Measurements from ENCODE around the gene BDH1.
"Not testable (repeated sequence)": the region's sequence is repeated elsewhere in the genome, so short reads cannot be mapped to it uniquely, and the experiment has no call there.

The BDH1 gene

DNA sequence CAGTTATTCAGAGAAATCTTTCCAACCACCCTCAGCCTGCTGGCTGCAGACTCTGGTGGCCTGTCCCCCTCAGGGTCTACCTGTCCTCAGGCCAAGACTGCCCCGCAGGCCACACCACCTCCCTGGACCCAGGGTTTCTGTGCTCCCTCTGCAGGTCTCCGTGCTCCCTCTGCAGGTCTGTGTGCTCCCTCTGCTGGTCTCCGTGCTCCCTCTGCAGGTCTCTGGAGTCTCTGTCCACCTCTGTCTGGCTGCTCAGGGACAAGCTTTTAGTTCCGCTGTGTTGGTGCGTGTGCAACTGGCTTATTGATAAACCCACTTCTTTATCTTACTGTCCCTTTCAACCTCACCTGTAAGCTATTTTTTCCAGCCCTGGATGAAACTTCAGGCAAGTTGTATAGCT, 30.1 kb downstream of the BDH1 start:
- H3K4me3 Mint-ChIP-seq = no peak overlapping the region
- no peaks in the 10 kb centered on the region for H3K4me1 Mint-ChIP-seq (ENCODE audit: low read depth)
- intact Hi-C loops (cut with micrococcal nuclease) = no loop called here
- H3K9me3 Mint-ChIP-seq = no peaks in the 10 kb centered on the region
- no peak overlapping the region for H3K27ac Mint-ChIP-seq
- no peaks in the 10 kb centered on the region for H3K27me3 Mint-ChIP-seq
- H3K36me3 Mint-ChIP-seq (ENCODE audit: low read depth) = peaks cover 64% of the 10 kb centered on the region

DNA sequence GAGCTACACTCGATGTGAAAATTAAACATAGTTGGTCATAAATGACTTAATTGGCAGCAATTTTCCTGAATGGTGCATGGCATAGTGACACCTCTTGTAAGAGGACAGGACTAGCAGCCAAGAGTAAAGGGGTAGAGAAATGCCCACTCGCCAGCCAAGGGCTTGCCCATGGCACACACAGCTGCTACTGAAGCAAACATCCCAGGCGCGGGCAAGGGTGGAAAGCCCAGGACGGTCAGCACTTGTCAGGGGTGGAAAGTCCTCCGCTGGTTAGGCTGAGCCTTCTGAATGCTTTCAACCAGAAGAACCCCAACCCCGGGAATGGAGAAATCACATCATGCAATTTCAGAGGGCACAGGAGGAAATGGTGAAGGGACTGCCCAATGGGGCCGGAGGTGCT, 31.6 kb downstream of the BDH1 start:
- no peaks in the 10 kb centered on the region for H3K27me3 Mint-ChIP-seq
- H3K9me3 Mint-ChIP-seq = no peaks in the 10 kb centered on the region
- H3K27ac Mint-ChIP-seq = no peak overlapping the region
- intact Hi-C loops (cut with micrococcal nuclease) = no loop called here
- H3K36me3 Mint-ChIP-seq (ENCODE audit: low read depth) = peaks cover 62% of the 10 kb centered on the region
- H3K4me1 Mint-ChIP-seq (ENCODE audit: low read depth) = no peaks in the 10 kb centered on the region
- no peak overlapping the region for H3K4me3 Mint-ChIP-seq

DNA sequence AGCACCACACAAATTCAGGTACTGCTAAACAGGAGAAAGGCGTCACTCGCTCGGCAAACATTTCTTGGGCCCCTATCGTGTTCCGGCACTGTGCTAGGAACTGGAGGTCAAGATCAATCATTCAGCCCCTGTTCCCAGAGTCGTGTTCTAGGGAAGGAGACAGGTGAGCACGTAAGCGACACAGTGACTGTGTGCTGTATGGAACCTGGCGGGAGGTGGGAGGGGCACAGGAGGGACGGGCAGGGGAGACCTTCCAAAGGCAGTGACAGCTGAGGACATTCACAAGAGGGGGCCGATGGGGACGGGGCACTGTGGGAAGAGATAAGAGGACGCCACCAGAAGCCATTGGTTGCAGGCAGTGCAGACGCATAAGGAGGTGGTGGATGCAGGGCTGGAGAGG, 32.2 kb downstream of the BDH1 start:
- Mint-ChIP-seq H3K4me3 (no peak overlapping the region), H3K27me3 (no peaks in the 10 kb centered on the region), H3K36me3 (ENCODE audit: low read depth) (peaks cover 62% of the 10 kb centered on the region), H3K4me1 (ENCODE audit: low read depth) (no peaks in the 10 kb centered on the region), H3K27ac (no peak overlapping the region), H3K9me3 (no peaks in the 10 kb centered on the region)
- intact Hi-C loops (cut with micrococcal nuclease) = no loop called here

DNA sequence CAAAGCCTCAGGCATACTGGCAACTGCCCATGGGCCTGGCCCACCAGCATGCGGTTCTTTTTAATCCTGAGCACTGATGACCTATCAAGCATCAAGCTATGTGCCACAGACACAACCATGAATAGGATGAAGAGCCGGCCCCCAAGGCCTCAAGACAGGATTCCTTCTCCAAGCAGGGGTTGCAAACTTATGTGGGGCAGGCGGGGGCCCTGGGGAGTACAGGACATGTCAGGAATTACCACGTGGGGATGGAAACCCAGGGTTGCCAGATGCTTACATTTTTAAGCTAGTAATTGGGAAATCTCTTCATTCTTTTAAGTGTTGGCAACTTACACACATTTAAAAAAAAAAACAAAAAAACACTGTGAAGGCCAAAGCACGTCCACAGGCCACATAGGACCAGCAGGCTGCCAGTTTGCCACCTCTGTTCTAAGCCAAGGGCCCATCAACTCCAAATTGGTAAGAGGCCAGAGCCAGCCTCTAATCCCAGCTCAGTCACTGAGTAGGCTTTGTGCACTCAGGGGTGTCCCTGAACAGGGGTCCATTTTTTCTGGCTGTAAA, 32.8 kb downstream of the BDH1 start:
- no peaks in the 10 kb centered on the region for H3K4me1 Mint-ChIP-seq (ENCODE audit: low read depth)
- no peak overlapping the region for H3K4me3 Mint-ChIP-seq
- H3K9me3 Mint-ChIP-seq = no peaks in the 10 kb centered on the region
- peaks cover 57% of the 10 kb centered on the region for H3K36me3 Mint-ChIP-seq (ENCODE audit: low read depth)
- H3K27ac Mint-ChIP-seq = no peak overlapping the region
- intact Hi-C loops (cut with micrococcal nuclease) = no loop called here
- no peaks in the 10 kb centered on the region for H3K27me3 Mint-ChIP-seq

DNA sequence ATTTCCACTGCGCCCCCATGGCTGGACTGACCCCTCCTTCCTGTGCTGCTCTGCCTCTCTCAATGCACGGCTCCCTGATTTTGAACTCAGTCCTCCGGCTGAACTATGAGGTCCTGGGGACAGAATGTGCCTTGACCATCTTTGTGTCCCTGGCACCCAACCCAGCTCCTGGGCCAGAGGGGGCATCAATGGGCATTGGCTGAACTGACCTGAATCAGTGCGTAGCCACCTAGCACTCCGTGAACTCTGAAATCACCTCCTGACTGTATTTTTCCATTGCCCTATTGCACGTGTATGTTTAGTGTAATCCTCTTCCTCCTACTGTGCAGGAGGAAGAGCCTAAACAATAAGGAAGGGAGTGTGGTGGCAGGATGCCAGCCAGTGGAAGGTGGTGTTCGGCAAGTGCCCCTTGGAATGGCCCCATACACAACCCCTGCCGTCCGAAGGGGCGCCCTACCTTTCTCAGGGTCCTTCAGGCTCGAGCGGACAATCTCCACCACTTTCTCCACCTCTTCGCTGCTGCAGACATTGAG, 33.5 kb downstream of the BDH1 start:
- no peaks in the 10 kb centered on the region for H3K27me3 Mint-ChIP-seq
- peaks cover 50% of the 10 kb centered on the region for H3K36me3 Mint-ChIP-seq (ENCODE audit: low read depth)
- H3K4me3 Mint-ChIP-seq = no peak overlapping the region
- no peak overlapping the region for H3K27ac Mint-ChIP-seq
- no peaks in the 10 kb centered on the region for H3K9me3 Mint-ChIP-seq
- no peaks in the 10 kb centered on the region for H3K4me1 Mint-ChIP-seq (ENCODE audit: low read depth)
- intact Hi-C loops (cut with micrococcal nuclease) = no loop called here

DNA sequence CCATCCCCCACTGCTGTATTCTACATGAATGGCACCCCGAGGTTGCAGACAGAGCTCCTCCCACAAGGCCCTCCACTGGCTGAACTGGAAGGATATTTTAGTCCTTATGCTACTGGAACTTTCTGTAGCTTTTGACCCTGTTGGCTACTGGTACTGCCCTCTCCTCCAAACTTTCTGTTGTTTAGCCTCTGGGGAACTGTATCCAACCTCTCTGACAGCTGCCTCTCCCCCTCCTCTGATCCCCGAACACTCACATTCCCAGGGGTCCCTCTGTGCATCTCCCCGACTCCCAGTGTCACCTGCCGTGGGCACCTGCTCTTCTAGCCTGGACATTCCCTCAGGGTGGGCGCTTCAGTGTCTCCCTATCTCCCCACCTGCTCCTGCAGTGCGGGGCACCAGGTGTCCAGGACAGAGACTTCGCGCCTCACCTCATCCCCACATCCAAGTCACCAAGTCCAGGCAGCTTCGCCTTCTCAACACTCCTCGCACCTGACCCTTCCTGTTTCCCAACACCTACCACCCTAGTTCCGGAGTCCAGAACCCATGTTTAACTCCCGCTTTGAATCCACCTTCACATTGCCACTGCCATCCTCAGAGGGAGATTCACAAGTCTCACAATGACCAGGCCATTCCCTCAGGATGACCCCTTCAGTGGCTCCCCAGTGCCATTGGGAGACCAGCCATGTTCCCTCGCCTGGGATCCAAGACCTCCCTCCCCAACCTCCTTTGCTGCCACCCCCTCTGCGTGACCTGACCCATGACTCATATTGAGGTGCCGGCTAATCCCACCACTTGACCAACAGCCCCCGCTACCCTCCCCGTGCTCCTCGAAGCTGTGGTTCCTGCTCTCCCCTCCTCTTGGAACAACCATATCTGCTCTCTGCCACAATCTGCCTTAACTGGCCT, 34.2 kb downstream of the BDH1 start:
- no peaks in the 10 kb centered on the region for H3K9me3 Mint-ChIP-seq
- H3K4me1 Mint-ChIP-seq (ENCODE audit: low read depth) = no peaks in the 10 kb centered on the region
- H3K4me3 Mint-ChIP-seq = no peak overlapping the region
- H3K27ac Mint-ChIP-seq = no peak overlapping the region
- intact Hi-C loops (cut with micrococcal nuclease) = no loop called here
- no peaks in the 10 kb centered on the region for H3K27me3 Mint-ChIP-seq
- H3K36me3 Mint-ChIP-seq (ENCODE audit: low read depth) = peaks cover 43% of the 10 kb centered on the region

DNA sequence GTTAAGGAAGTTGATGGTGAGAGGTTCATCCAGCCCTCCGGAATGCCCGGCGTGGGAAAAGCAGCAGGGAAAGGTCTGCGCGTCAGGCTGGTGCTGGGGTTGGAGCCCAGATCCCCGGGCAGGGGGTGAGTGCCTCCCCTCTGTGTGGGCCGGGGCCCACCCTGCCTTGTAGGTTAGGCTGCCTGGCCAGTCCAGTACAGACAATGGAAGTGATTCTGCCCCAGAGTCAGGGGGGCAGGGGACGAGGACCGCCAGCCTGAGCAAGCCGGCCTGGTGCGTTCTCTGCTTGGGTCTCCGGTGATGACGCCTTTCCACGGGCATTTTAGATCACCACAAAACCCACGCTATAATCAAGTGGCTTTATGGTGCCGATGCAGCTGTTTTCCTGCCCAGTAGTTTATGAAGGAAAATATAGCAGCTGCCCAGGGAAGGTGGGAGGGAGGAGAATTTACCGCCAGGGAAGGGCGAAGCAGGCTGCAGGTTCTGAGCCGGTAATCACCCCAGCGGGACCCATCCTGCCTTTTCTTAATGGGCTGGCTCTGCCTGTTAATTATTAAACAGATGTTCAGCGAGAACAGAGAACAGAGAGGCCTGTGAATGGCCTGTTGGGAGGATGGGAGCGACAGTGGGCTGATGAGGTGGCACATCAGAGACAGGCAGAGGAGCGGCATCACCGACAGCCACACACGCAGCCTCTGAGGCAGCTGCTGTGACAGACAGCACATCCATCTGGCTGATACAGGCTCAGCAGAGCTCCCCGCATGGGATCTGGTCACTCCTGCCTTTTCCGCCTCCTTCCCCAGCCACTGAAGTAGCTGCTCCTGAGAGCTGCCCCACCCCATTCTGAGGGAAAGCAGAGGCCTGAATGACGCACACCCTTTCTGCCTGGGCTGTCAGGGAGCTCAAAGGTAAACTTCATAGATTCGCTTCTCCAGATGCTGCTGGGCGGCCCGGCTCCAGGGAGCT, 35.2 kb downstream of the BDH1 start:
- Mint-ChIP-seq H3K36me3 (ENCODE audit: low read depth) (peaks cover 43% of the 10 kb centered on the region), H3K27me3 (no peaks in the 10 kb centered on the region), H3K4me3 (no peak overlapping the region), H3K4me1 (ENCODE audit: low read depth) (no peaks in the 10 kb centered on the region), H3K27ac (no peak overlapping the region), H3K9me3 (no peaks in the 10 kb centered on the region)
- intact Hi-C loops (cut with micrococcal nuclease) = no loop called here

DNA sequence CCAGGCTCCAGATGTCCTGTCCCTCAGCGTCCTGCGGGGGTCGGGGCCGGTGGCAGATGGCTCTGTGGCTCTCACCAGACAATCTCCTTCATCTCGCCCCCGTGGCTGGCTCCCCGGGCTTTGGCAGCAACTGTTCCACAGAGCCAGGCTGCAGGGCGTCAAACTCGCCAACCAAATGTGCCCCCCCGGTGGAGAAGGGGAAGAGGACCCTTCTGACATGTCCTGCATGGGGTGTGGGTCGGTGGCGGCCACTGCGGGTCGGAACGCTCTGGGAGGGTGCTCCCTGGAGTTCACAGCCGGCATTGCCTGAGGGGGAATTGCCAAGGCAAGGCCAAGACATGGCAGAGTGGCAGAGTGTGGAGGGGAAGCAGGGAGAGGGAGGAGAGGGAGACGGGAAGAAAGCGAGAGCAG, 36.0 kb downstream of the BDH1 start:
- Mint-ChIP-seq H3K9me3 (no peaks in the 10 kb centered on the region), H3K27ac (no peak overlapping the region), H3K27me3 (no peaks in the 10 kb centered on the region), H3K4me3 (no peak overlapping the region), H3K36me3 (ENCODE audit: low read depth) (peaks cover 45% of the 10 kb centered on the region), H3K4me1 (ENCODE audit: low read depth) (no peaks in the 10 kb centered on the region)
- intact Hi-C loops (cut with micrococcal nuclease) = no loop called here

DNA sequence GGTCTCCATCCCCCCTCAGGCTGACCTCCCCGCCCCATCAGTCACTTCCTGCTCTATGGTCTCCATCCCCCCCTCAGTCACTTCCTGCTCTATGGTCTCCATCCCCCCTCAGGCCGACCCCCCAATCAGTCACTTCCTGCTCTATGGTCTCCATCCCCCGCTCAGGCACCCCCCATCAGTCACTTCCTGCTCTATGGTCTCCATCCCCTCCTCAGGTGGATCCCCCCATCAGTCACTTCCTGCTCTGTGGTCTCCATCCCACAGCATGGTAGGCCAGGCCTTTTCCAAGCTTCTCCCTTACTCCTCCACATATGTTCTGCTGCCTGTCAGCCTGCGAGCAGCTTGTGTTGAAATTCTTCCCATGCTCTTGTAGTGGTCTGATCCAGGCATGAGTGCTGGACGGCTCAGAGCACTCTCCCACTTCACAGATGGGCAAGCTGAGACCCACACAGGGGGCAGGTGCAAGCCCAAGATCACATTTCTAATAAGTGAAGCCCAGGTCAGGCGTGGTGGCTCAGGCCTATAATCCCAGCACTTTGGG, 36.8 kb downstream of the BDH1 start:
- H3K27ac Mint-ChIP-seq = no peak overlapping the region
- H3K36me3 Mint-ChIP-seq (ENCODE audit: low read depth) = peaks cover 46% of the 10 kb centered on the region
- H3K4me3 Mint-ChIP-seq = no peak overlapping the region

DNA sequence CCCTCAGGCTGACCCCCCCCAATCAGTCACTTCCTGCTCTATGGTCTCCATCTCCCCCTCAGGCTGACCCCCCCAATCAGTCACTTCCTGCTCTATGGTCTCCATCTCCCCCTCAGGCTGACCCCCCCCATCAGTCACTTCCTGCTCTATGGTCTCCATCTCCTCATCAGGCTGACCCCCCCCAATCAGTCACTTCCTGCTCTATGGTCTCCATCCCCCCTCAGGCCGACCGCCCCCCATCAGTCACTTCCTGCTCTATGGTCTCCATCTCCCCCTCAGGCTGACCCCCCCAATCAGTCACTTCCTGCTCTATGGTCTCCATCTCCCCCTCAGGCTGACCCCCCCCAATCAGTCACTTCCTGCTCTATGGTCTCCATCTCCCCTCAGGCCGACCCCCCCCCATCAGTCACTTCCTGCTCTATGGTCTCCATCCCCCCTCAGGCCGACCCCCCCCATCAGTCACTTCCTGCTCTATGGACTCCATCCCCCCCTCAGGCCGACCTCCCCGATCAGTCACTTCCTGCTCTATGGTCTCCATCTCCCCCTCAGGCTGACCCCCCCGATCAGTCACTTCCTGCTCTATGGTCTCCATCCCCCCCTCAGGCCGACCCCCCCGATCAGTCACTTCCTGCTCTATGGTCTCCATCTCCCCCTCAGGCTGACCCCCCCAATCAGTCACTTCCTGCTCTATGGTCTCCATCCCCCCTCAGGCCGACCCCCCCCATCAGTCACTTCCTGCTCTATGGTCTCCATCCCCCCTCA, 37.7 kb downstream of the BDH1 start:
- H3K4me3 Mint-ChIP-seq; H3K27ac Mint-ChIP-seq; intact Hi-C loops (cut with micrococcal nuclease); H3K4me1 Mint-ChIP-seq (ENCODE audit: low read depth); H3K27me3 Mint-ChIP-seq; H3K9me3 Mint-ChIP-seq: not testable (repeated sequence)
- H3K36me3 Mint-ChIP-seq (ENCODE audit: low read depth) = peaks cover 51% of the 10 kb centered on the region

More for the DNA sequence above, 36.8 kb downstream of the BDH1 start:
- Mint-ChIP-seq H3K9me3 (no peaks in the 10 kb centered on the region), H3K27me3 (no peaks in the 10 kb centered on the region), H3K4me1 (ENCODE audit: low read depth) (no peaks in the 10 kb centered on the region)
- intact Hi-C loops (cut with micrococcal nuclease) = no loop called here

DNA sequence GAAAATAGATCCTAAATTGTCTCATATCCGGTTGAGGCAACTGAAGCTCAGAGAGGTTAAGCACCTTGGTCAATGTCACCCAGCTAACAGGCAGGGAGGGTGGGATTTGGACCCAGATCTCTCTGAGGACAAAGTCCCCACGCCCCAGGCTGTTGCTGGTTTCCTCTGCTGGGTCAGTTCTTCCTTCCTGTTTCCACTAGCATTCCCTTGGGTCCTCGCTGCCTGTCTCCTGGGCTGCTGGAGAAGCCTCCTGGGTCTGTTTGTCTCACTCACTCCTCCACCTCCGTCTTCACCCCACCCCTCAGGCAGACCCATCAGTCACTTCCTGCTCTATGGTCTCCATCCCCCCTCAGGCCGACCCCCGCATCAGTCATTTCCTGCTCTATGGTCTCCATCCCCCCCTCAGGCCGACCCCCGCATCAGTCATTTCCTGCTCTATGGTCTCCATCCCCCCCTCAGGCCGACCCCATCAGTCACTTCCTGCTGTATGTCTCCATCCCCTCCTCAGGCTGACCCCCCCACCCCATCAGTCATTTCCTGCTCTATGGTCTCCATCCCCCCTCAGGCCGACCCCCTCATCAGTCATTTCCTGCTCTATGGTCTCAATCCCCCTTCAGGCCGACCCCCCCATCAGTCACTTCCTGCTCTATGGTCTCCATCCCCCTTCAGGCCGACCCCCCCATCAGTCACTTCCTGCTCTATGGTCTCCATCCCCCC, 38.7 kb downstream of the BDH1 start:
- H3K27ac Mint-ChIP-seq; H3K27me3 Mint-ChIP-seq; H3K4me1 Mint-ChIP-seq (ENCODE audit: low read depth); intact Hi-C loops (cut with micrococcal nuclease); H3K4me3 Mint-ChIP-seq; H3K9me3 Mint-ChIP-seq: not testable (repeated sequence)
- H3K36me3 Mint-ChIP-seq (ENCODE audit: low read depth) = peaks cover 55% of the 10 kb centered on the region

DNA sequence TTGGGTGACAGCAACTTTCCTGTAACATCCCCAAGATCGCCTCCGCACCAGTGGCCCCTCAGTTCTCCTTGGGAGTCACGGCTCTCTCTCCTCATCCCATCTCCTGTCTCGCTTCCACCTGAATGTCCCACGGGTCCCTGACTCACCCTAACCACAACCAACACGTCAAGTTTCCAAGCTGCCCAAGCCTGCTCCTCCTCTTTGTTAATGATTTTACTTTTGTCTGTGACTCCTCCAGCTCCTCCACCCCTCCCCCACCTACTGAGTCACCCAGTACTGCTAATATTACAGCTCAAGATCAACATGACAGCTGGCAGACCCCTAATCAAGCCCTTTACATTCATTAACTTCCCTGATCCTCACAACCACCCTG, 39.3 kb downstream of the BDH1 start:
- intact Hi-C loops (cut with micrococcal nuclease) = no loop called here
- no peaks in the 10 kb centered on the region for H3K9me3 Mint-ChIP-seq
- no peak overlapping the region for H3K27ac Mint-ChIP-seq
- peaks cover 55% of the 10 kb centered on the region for H3K36me3 Mint-ChIP-seq (ENCODE audit: low read depth)
- no peaks in the 10 kb centered on the region for H3K4me1 Mint-ChIP-seq (ENCODE audit: low read depth)
- H3K4me3 Mint-ChIP-seq = no peak overlapping the region
- no peaks in the 10 kb centered on the region for H3K27me3 Mint-ChIP-seq

Data from dendritic cell treated with granulocyte-macrophage colony-stimulating factor and Interleukin-4, amounts not matched to agents 40 ng/mL and 50 ng/mL, for 4 days (primary cell).